Naive B cell (primary cell): ENCODE measurements around the gene PRELID3B. TPM values are rescaled to one million over a fixed set of nuclear protein-coding genes. Genes with fewer than 3 reads are reported as not detected.
A peak's percentile ranks its signal among the peaks of the same experiment; 100 is the strongest.
"Not testable (repeated sequence)": the region's sequence is repeated elsewhere in the genome, so short reads cannot be mapped to it uniquely, and the experiment has no call there.

Experiments used
- ATAC-seq, 2 donors: fragments of 150-1000 bp; cut with Tn5 transposase; 2 replicates each; pipeline ENCODE4 v1.10.0; 2021; ENCODE audit warnings: low read depth in 2 of 2, mild to moderate bottlenecking in 2 of 2, moderate library complexity in 2 of 2
- DNase-seq: peaks from one replicate; pipeline ENCODE4 v3.0.0; 2022
- H3K27ac Mint-ChIP-seq, 6 donors: one replicate each; pipeline ENCODE4 v1.8.0; 2020 to 2022; ENCODE audit warnings: mild to moderate bottlenecking in 6 of 6, mixed read lengths in 6 of 6, moderate library complexity in 5 of 6, inconsistent platforms in 2 of 6
- H3K27me3 Mint-ChIP-seq, 3 donors: one replicate each; pipeline ENCODE4 v1.8.0; 2021 to 2022; ENCODE audit warnings: mixed read lengths in 3 of 3, mild to moderate bottlenecking in 1 of 3
- H3K36me3 Mint-ChIP-seq, 2 donors: one replicate each; pipeline ENCODE4 v1.8.0; 2020 to 2022; ENCODE audit warnings: mixed read lengths in 2 of 2, inconsistent platforms in 1 of 2, mild to moderate bottlenecking in 1 of 2
- H3K4me1 Mint-ChIP-seq, 3 donors: one replicate each; pipeline ENCODE4 v1.8.0; 2020 to 2022; ENCODE audit warnings: mixed read lengths in 3 of 3, inconsistent platforms in 1 of 3, mild to moderate bottlenecking in 1 of 3, moderate library complexity in 1 of 3
- H3K4me3 Mint-ChIP-seq, 8 donors: one replicate each; pipeline ENCODE4 v1.8.0; 2020 to 2022; ENCODE audit warnings: mild to moderate bottlenecking in 8 of 8, mixed read lengths in 8 of 8, moderate library complexity in 8 of 8, inconsistent platforms in 2 of 8
- H3K9me3 Mint-ChIP-seq, 7 donors: one replicate each; pipeline ENCODE4 v1.8.0; 2020 to 2022; ENCODE audit warnings: mixed read lengths in 7 of 7, mild to moderate bottlenecking in 5 of 7, inconsistent platforms in 2 of 7, moderate library complexity in 1 of 7
- polyA plus RNA-seq, 6 donors: library from polyadenylated mRNA; unstranded; fragments of 300-500 nt; fragmentation: Illumina TruSeq; gene quantifications; one replicate each; pipeline ENCODE4 v1.2.3, GENCODE V29; 2021; ENCODE audit warnings: low read depth in 6 of 6

Gene PRELID3B
- polyA plus RNA-seq, 6 donors from 2014 or later = 34.1 to 46.0 (median 37.5) TPM

DNA sequence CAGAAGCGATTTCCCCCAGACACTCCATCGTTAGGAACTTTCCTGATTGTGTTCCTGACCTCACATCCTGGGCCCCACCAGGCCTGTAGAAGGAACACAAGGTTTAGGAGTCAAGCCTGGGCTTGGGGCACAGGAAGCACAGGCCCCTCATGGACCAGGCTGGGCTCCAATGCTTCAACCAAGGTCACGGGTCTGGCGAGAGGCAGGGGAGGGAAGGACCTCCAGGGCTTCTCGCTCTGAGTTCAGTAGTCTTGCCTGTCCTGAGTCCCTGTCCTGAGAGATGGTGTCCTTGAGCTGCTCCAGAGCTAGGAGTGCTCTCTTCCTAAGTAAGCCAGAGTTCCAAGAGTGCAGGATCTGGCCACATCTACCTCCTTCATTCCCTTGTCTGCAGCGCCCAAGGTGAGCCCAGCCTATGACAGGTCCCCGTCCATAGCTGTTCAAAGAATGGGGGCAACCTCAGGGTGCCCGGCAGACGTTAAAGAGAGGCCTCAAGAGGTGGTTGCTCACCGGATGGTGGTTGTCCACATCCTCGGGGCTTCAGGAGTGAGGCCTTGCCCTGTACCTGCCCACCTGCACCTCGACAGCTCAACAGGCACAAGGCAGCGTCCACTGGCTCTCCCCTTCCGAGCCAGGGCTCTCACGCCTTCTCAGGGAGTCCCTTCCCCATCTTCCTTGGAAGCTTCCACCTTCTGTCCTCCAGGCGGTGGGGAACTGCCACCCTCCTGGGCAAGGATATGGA is 24.9 kb downstream of the PRELID3B start:
- Mint-ChIP-seq H3K4me3 (peak overlapping the region in 6 of 8 donors; percentile 26 to 80 (median 72)), H3K4me1 (peaks cover 35 to 48% (median 40%) of the 10 kb centered on the region in 3 donors), H3K27me3 (no peaks in the 10 kb centered on the region), H3K36me3 (peaks cover 0 to 9% of the 10 kb centered on the region in 2 donors), H3K9me3 (no peaks in the 10 kb centered on the region), H3K27ac (peak overlapping the region in 4 of 6 donors; percentile 80 to 90 (median 86))
- no peak for DNase-seq
- no peak for ATAC-seq

DNA sequence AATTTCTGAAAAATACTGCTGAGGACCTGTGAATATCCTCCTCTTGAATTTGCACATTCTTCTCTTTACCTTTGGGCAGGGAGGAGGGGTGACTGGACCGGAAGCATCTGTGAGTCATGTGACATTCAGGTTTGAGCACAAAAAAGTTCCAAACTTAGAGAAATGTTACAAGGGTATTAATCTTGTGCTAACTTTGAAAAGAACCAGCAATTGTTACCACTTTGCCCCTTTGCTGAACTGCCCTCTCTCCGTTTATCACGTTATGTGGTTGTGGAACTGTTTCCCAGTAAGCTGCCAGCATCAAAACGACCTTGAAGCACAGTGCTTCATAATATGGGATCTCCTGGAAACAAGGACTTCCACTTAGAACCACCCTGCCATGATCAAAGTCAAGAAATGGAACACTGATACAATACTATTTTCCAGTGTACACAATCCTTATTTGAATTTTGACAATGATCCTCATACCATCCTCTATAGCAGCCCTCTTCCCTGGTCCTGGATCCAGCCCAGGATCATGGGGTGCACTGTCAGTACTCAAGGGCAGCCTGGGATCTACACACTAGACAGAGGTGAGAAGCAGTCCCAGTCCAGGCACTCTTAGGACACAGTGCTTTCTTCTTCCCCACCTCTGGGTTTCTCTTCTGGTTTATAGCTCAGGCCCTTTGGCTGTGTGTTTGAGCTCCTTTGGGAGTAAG is 25.6 kb downstream of the PRELID3B start:
- H3K4me1 Mint-ChIP-seq = peaks cover 37 to 45% (median 43%) of the 10 kb centered on the region in 3 donors
- peak overlapping the region; percentile 51 to 90 (median 82) for H3K27ac Mint-ChIP-seq
- H3K4me3 Mint-ChIP-seq = peak overlapping the region; percentile 60 to 87 (median 76)
- peak; percentile 90 to 93 for ATAC-seq
- H3K9me3 Mint-ChIP-seq = no peaks in the 10 kb centered on the region
- H3K36me3 Mint-ChIP-seq = peaks cover 0 to 5% of the 10 kb centered on the region in 2 donors
- no peaks in the 10 kb centered on the region for H3K27me3 Mint-ChIP-seq
- peak; percentile 47 for DNase-seq

DNA sequence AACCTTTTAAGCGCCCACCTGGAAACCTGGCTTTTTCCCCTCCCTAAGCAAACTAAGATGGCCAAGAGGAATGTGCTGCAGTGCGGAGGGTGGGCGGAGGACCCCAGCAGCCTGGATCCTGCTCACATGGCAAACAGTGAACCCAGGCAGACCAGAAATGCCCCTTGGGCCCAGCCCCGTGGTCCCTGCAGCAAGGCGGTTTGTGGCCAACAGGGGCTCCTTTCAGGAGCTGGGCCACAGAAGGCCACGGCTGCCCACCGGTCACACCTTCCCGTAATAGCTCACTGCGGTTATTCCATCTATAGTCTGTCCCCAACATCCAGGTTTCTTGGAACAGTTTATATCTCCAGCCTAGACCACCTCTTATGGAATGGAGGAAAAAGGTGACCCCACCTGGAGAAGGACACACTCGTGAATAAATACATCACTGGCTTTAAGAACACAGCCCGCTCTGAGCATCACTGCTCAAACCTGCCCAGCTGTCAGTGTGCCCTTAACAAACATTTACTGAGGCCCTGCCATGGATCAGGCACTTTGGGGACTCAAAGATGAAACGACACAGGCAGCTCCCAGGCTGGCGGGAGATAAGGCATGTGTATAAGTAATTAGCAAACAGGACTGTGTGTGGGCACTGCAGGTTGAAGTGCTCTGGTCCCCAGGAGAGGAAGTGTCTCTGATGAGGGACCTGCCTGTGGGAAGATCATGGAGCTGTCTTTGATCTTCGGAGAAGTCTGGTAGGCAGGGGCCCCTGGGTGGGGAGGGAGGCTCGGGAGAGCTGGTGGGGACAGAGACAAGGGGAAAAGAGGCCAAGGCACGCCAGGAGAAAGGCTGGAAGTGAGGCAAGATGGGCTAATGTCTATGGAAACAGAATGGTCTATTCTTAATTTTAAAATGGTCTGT is 26.5 kb downstream of the PRELID3B start:
- H3K27ac Mint-ChIP-seq = peak overlapping the region; percentile 10 to 95 (median 86)
- H3K27me3 Mint-ChIP-seq = no peaks in the 10 kb centered on the region
- H3K4me1 Mint-ChIP-seq = peaks cover 43 to 51% (median 48%) of the 10 kb centered on the region in 3 donors
- ATAC-seq (peak; percentile 48 to 50), DNase-seq (no peak)
- H3K36me3 Mint-ChIP-seq = peaks cover 0 to 5% of the 10 kb centered on the region in 2 donors
- H3K4me3 Mint-ChIP-seq = peak overlapping the region; percentile 60 to 87 (median 76)
- H3K9me3 Mint-ChIP-seq = no peaks in the 10 kb centered on the region

DNA sequence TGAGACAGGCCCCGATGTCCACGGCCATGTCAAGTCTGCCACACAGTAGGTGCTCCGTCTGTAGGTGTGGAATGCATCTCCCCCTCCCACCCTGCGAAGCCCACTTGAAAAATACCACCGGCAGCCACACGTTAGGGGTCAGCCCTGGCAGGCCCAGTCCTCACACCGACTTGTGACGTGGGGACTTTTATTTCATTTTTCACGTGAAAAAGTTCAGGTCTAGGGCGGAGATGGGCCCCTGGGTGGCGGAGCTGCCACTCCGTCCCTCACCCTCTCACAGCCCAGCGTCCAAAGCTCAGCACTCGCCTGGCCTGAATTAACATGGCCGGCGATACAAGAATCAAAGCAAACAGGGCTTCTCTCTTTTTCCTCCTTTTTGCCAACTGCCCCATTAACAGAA is 27.2 kb downstream of the PRELID3B start:
- no peak overlapping the region for H3K27ac Mint-ChIP-seq
- H3K9me3 Mint-ChIP-seq = no peaks in the 10 kb centered on the region
- DNase-seq (no peak), ATAC-seq (no peak)
- peak overlapping the region in 1 of 8 donors; percentile 74 for H3K4me3 Mint-ChIP-seq
- no peaks in the 10 kb centered on the region for H3K27me3 Mint-ChIP-seq
- peaks cover 0 to 5% of the 10 kb centered on the region in 2 donors for H3K36me3 Mint-ChIP-seq
- peaks cover 48 to 52% (median 49%) of the 10 kb centered on the region in 3 donors for H3K4me1 Mint-ChIP-seq

DNA sequence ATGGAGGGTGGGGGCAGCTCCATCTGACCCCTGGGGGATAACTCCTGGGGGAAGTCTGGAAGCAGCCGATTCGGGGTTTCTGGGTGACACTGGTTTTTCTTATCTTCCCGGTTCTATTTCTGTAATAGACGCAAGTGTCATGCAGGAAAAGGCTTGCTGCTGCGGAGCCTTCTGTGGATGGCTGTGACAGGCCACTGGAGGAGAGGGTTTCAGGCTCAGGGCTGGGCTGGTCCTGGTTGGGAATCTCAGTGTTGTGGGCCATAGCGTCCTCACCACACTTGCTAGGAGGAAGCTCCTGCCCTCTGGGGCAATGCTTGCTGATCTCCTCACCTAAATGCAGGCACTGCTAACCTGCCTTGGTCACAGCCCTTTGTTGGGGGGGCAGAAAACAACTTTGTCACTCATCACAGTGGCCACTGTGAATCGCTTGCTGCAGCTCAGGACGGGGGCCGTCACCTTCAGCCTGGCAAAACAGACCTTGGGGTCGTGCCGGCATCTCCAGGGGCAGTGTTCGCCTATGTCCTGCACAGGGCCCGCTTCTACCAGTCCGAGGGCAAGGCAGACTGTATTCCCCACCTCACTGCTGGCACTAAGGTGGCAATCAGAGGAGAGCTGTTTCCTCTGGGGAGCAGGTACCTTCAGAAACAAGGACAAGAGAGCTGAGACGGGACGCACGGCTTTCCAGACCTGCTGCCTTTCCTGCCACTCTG is 27.8 kb downstream of the PRELID3B start:
- H3K4me3 Mint-ChIP-seq = peak overlapping the region in 1 of 8 donors; percentile 41
- H3K27me3 Mint-ChIP-seq = no peaks in the 10 kb centered on the region
- ATAC-seq (no peak), DNase-seq (no peak)
- peaks cover 49 to 57% (median 54%) of the 10 kb centered on the region in 3 donors for H3K4me1 Mint-ChIP-seq
- no peaks in the 10 kb centered on the region for H3K9me3 Mint-ChIP-seq
- peaks cover 0 to 5% of the 10 kb centered on the region in 2 donors for H3K36me3 Mint-ChIP-seq
- peak overlapping the region in 4 of 6 donors; percentile 16 to 76 (median 70) for H3K27ac Mint-ChIP-seq

DNA sequence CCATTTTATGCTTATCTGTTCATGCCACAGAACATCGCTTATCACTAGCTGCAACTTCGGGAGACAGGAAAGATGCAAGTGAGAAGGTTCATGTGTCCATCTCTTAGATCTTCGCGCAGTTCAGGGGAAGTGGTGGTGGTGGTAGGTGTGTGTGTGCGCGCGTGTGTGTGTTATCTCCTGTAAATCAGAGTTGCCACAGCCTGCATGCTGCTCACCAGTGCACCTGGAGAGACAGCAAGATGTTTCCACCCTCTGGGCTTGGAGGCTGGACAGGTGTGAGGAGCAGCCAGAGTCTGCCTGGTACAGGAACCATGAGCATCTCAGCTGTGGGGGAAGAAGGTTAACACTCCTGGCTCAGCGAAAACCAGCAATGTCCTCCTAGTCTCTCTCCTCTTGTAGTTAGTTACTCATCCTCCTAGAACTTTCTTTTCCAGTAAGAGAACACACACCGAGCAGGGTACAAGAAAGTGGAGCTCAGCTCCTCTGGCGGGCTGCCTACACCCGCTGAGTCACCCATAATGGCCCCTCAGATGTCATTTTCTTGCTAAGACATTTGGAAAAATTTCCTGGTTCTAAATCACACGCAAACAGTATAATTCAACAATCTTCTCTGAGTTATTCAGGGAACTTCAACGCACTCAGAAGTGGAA is 28.5 kb downstream of the PRELID3B start:
- Mint-ChIP-seq H3K27ac (peak overlapping the region in 4 of 6 donors; percentile 16 to 76 (median 62)), H3K4me3 (peak overlapping the region in 5 of 8 donors; percentile 3 to 62 (median 37)), H3K27me3 (no peaks in the 10 kb centered on the region), H3K4me1 (peaks cover 52 to 62% (median 62%) of the 10 kb centered on the region in 3 donors), H3K36me3 (peaks cover 0 to 5% of the 10 kb centered on the region in 2 donors), H3K9me3 (no peaks in the 10 kb centered on the region)
- no peak for ATAC-seq
- no peak for DNase-seq

DNA sequence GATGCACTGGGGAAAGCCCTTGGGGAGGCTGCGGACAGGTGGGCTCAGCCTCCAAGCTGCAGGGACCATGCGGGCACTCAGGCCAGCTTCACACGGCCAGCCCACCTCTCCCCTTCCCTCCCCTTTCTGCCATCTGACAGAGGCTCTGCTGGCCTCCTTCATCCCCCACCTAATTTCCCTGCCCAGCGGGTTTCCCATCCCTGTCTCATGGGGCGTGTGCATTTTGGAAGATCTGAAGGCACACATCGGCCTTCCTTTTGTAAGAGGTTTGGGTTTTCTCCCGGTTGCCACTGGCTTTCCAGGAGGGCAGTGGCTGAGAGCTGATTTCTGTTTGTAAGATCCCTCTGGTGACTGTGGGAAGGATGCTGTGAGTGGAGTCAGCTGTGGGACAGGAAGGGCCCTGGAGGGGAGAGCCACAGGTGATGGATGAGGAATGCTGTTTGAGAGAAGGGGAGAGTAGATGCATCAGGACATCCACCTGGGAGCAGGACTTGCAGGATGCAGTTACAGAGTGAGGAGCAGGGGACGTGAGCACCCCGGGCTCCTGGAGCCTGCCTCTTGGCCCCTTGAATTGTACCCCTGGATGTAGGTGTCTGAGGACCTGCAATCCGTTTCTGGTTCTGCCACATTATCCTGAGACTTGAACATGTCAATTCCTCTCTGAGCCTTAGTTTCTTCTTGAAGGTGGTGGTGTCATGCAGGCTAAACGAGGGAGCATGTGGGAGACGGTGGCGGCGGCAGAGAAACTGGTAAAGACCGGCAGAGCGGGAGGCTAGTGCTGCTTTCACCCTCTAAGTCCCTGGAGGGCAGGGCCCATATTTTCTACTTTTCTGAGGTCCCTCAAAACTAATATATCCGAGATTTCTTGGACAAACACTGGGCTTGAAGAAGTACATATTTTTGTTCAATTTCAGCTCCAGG is 29.3 kb downstream of the PRELID3B start:
- Mint-ChIP-seq H3K36me3 (peaks cover 0 to 5% of the 10 kb centered on the region in 2 donors), H3K9me3 (no peaks in the 10 kb centered on the region), H3K4me1 (peaks cover 56 to 69% (median 66%) of the 10 kb centered on the region in 3 donors), H3K4me3 (peak overlapping the region in 1 of 8 donors; percentile 22), H3K27me3 (no peaks in the 10 kb centered on the region), H3K27ac (peak overlapping the region in 4 of 6 donors; percentile 16 to 92 (median 26))
- no peak for ATAC-seq
- DNase-seq = no peak

DNA sequence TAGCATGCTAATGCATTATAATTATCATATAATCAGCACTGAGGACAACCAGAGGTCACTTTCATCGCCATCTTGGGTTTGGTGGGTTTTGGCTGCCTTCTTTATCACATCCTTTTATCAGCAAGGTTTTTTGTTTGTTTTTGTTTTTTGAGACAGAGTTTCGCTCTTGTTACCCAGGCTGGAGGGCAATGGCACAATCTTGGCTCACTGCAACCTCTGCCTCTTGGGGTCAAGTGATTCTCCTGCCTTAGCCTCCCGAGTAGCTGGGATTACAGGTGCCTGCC is 30.8 kb downstream of the PRELID3B start:
- H3K36me3 Mint-ChIP-seq, DNase-seq, H3K4me3 Mint-ChIP-seq, ATAC-seq, H3K27me3 Mint-ChIP-seq, H3K9me3 Mint-ChIP-seq: not testable (repeated sequence)
- H3K4me1 Mint-ChIP-seq = peaks cover 46 to 66% (median 62%) of the 10 kb centered on the region in 3 donors
- peak overlapping the region in 1 of 6 donors; percentile 86 for H3K27ac Mint-ChIP-seq

DNA sequence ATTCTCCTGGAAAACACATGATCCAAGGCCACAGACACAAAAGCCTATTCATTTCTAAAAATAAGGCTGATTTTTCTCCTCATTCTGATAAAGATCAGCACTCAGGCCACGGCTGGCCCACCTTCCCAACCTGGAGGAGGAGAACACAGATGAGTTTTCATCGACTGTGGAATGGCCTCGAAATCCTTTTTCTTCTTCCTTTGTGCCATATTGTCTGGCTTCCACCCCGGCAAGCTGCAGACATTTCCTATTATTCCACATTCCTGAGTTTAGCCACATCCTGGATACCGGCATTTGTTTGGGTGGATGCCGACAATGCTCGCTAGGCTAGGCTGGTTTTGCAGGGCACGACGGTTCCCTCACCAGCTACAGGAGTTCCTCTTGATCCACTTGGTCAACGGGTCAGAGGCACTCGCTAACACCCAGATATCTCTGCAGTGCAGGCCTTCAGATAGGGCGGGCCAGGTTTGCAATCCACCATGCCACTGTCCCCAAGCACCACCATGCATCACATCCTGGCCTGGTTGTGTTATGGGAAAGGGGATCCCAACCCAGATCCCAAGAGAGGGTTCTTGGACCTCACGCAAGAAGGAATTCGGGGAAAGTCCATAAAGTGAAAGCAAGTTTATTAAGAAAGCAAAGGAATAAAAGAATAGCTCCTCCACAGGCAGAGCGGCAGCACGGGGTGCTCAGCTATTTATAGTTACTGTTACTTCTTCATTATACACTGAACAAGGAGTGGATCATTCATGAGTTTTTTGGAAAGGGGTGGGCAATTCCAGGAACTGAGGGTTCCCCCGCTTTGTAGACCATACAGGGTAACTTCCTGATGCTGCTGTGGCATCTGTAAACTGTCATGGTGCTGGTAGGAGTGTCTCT is 31.4 kb downstream of the PRELID3B start:
- Mint-ChIP-seq H3K36me3 (peaks cover 0 to 5% of the 10 kb centered on the region in 2 donors), H3K4me1 (peaks cover 40 to 60% (median 57%) of the 10 kb centered on the region in 3 donors), H3K27me3 (no peaks in the 10 kb centered on the region), H3K27ac (peak overlapping the region in 2 of 6 donors; percentile 20 to 27), H3K9me3 (no peaks in the 10 kb centered on the region), H3K4me3 (peak overlapping the region in 1 of 8 donors; percentile 32)
- no peak for DNase-seq
- no peak for ATAC-seq

DNA sequence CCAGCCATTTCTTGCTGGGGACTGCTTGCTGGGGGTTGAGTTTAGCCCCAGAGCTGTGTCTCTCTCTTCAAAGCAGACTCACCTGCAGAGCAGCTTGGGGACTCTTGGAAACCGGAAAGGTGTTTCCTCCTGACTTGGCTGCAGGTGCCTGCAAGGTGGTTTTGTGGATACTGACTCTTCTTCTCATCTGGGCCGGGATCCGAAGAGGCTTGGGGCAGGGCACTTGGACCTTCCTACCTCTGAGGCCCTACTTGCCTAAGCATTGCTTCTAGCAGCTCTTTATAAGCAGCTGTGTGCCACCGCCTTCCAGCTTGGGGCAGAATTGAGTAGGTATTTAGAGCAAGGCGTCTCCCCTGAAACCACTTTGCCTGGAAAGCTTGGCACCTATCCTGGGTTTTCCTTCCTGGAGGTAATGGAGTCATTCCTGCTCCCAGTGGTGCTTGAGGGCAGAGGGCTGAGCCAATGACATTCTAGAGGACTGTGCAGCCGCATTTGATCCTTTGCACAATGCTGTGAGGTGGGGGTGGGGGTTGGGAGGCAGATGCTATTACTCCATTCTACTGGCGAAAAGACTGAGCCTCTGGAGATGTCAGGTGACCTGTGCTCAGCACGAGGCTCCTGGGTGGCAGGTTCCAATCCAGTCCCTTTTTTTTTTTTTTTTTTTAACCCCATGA is 32.1 kb downstream of the PRELID3B start:
- H3K4me3 Mint-ChIP-seq = peak overlapping the region in 1 of 8 donors; percentile 66
- peak overlapping the region in 1 of 6 donors; percentile 24 for H3K27ac Mint-ChIP-seq
- ATAC-seq (no peak), DNase-seq (no peak)
- H3K36me3 Mint-ChIP-seq = peaks cover 0 to 5% of the 10 kb centered on the region in 2 donors
- H3K27me3 Mint-ChIP-seq = no peaks in the 10 kb centered on the region
- H3K9me3 Mint-ChIP-seq = no peaks in the 10 kb centered on the region
- peaks cover 38 to 59% (median 57%) of the 10 kb centered on the region in 3 donors for H3K4me1 Mint-ChIP-seq
